Stimulated activated memory B cell treated with anti-CD40 and anti-IgM and Interleukin-4, amounts not matched to agents 10 μg/mL and 1 μg/mL and 100 μg/mL, for 72 hours (primary cell): ENCODE measurements around the gene TESK2.
"Not testable (repeated sequence)": the region's sequence is repeated elsewhere in the genome, so short reads cannot be mapped to it uniquely, and the experiment has no call there.

ENCODE experiments used
- ATAC-seq: fragments of 150-1000 bp; cut with Tn5 transposase; 2 replicates; pipeline ENCODE4 v1.10.0; 2021
- H3K27ac Mint-ChIP-seq: one replicate; pipeline ENCODE4 v1.8.0; 2022; ENCODE audit warnings: mild to moderate bottlenecking, mixed read lengths
- H3K27me3 Mint-ChIP-seq: one replicate; pipeline ENCODE4 v1.8.0; 2022; ENCODE audit warnings: mixed read lengths
- H3K36me3 Mint-ChIP-seq: one replicate; pipeline ENCODE4 v1.8.0; 2022; ENCODE audit warnings: mixed read lengths
- H3K4me1 Mint-ChIP-seq: one replicate; pipeline ENCODE4 v1.8.0; 2022; ENCODE audit warnings: mixed read lengths
- H3K4me3 Mint-ChIP-seq: one replicate; pipeline ENCODE4 v1.8.0; 2022; ENCODE audit warnings: mild to moderate bottlenecking, moderate library complexity, mixed read lengths
- H3K9me3 Mint-ChIP-seq: one replicate; pipeline ENCODE4 v1.8.0; 2022; ENCODE audit warnings: mixed read lengths

Gene TESK2

GRCh38 chr1:45492691-45493090, 1.7 kb upstream of the TESK2 start:
- H3K4me3 Mint-ChIP-seq, result no peak overlapping the region
- ATAC-seq, result no peak

GRCh38 chr1:45491487-45492260, 711 bp upstream of the TESK2 start:
- H3K27me3 Mint-ChIP-seq, result no peaks in the 10 kb centered on the region
- H3K4me3 Mint-ChIP-seq, result no peak overlapping the region
- no peak for ATAC-seq
- no peaks in the 10 kb centered on the region for H3K9me3 Mint-ChIP-seq
- no peak overlapping the region for H3K27ac Mint-ChIP-seq
- H3K4me1 Mint-ChIP-seq, result peaks cover 7% of the 10 kb centered on the region
- peaks cover 14% of the 10 kb centered on the region for H3K36me3 Mint-ChIP-seq

More at GRCh38 chr1:45492691-45493090, 1.7 kb upstream of the TESK2 start:
- Mint-ChIP-seq H3K4me1 (peaks cover 7% of the 10 kb centered on the region), H3K27ac (no peak overlapping the region), H3K27me3 (no peaks in the 10 kb centered on the region), H3K9me3 (no peaks in the 10 kb centered on the region), H3K36me3 (peaks cover 14% of the 10 kb centered on the region)

- H3K27ac Mint-ChIP-seq, result no peak overlapping the region
- no peaks in the 10 kb centered on the region for H3K27me3 Mint-ChIP-seq
- H3K9me3 Mint-ChIP-seq, result no peaks in the 10 kb centered on the region
- H3K36me3 Mint-ChIP-seq, result peaks cover 5% of the 10 kb centered on the region
- ATAC-seq, result no peak
- H3K4me3 Mint-ChIP-seq, result no peak overlapping the region
- peaks cover 7% of the 10 kb centered on the region for H3K4me1 Mint-ChIP-seq
Measured at GRCh38 chr1:45490121-45490625, 790 bp downstream of the TESK2 start.

GRCh38 chr1:45489379-45489778, 1.6 kb downstream of the TESK2 start:
- H3K27me3 Mint-ChIP-seq, H3K4me1 Mint-ChIP-seq, H3K4me3 Mint-ChIP-seq, H3K36me3 Mint-ChIP-seq, H3K9me3 Mint-ChIP-seq, ATAC-seq, H3K27ac Mint-ChIP-seq: not testable (repeated sequence)

DNA sequence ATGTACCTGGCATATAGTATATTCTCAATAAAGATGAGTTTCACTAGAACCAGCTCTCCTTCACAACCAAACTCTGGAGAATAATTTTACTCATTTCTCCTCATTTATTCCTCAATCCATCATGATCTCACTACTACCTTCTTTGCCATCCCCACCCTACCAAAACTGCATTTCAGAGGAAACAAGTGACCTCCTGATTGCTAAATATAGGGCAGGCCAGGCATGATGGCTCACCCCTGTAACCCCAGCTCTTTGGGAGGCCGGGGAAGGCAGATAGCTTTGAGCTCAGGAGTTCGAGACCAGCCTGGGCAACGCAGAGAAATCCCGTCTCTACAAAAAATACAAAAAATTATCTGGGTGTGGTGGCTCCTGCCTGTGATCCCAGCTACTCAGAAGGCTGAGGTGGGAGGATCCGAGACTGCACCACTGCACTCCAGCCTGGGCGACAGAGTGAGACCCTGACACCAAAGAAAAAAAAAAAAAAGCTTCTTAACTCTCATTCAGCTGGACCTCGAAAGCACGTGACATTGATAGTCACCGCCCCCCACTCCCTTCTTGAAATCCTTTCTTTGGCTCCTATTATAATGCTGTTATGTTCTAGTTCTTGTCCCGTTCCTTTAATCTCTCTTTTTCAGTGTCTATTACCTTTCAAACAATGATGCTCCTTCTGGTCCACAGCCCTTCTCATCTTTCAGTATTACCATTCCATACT, 2.1 kb downstream of the TESK2 start:
- ATAC-seq, result no peak
- no peak overlapping the region for H3K27ac Mint-ChIP-seq
- H3K4me1 Mint-ChIP-seq, result peaks cover 7% of the 10 kb centered on the region
- H3K36me3 Mint-ChIP-seq, result peaks cover 5% of the 10 kb centered on the region
- no peaks in the 10 kb centered on the region for H3K27me3 Mint-ChIP-seq
- no peak overlapping the region for H3K4me3 Mint-ChIP-seq
- no peaks in the 10 kb centered on the region for H3K9me3 Mint-ChIP-seq

DNA sequence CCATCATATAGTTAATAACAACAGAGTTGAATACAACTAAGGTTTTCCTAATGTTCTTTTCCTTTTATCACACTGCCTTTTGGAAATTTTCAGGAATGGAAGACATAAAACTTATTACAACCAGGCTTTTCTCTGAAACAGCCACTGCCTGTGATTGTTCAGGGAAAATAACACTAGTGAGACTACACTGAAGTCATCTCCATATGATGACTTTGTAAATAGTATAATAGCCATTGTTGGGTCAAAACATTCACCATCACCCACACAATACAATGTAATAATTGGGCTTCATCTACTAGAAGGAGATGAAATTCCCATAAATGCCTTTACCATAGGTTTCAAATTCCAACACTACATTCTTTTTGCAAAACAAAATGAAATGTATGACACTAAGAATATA, 5.0 kb downstream of the TESK2 start:
- no peak overlapping the region for H3K4me3 Mint-ChIP-seq
- no peak overlapping the region for H3K27ac Mint-ChIP-seq
- H3K36me3 Mint-ChIP-seq, result peaks cover 14% of the 10 kb centered on the region
- H3K4me1 Mint-ChIP-seq, result no peaks in the 10 kb centered on the region
- H3K27me3 Mint-ChIP-seq, result no peaks in the 10 kb centered on the region
- ATAC-seq, result no peak
- no peaks in the 10 kb centered on the region for H3K9me3 Mint-ChIP-seq

GRCh38 chr1:45479039-45479748, 11.8 kb downstream of the TESK2 start:
- no peak overlapping the region for H3K4me3 Mint-ChIP-seq
- H3K4me1 Mint-ChIP-seq, result peaks cover 25% of the 10 kb centered on the region
- peaks cover 8% of the 10 kb centered on the region for H3K36me3 Mint-ChIP-seq
- no peaks in the 10 kb centered on the region for H3K27me3 Mint-ChIP-seq
- H3K27ac Mint-ChIP-seq, result no peak overlapping the region
- ATAC-seq, result no peak
- H3K9me3 Mint-ChIP-seq, result no peaks in the 10 kb centered on the region

- ATAC-seq, result no peak
- Mint-ChIP-seq H3K36me3 (peaks cover 3% of the 10 kb centered on the region), H3K4me3 (no peak overlapping the region), H3K27me3 (no peaks in the 10 kb centered on the region), H3K9me3 (no peaks in the 10 kb centered on the region), H3K27ac (no peak overlapping the region), H3K4me1 (peaks cover 30% of the 10 kb centered on the region)
Measured at GRCh38 chr1:45478121-45478814, 12.7 kb downstream of the TESK2 start.

DNA sequence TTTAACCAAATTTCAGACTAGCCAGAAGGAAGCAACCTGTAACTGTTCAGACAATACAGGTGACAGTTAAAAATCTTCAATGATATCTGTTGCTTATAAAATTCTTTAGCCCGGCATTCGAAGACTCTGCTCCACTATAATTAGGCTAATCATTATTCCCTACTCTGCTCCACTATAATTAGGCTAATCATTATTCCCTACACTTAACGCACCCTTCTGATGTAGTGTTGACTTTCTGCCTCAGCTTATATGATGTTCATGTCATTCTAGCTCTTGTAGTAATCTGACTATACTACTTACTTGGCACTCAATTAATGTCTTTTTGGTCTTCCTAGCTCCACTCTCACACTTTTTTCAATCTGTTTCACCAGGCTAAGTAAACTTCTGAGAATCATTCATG, 13.3 kb downstream of the TESK2 start:
- Mint-ChIP-seq H3K27me3 (no peaks in the 10 kb centered on the region), H3K9me3 (no peaks in the 10 kb centered on the region), H3K4me1 (peaks cover 36% of the 10 kb centered on the region), H3K4me3 (no peak overlapping the region), H3K27ac (no peak overlapping the region), H3K36me3 (no peaks in the 10 kb centered on the region)
- ATAC-seq, result no peak

DNA sequence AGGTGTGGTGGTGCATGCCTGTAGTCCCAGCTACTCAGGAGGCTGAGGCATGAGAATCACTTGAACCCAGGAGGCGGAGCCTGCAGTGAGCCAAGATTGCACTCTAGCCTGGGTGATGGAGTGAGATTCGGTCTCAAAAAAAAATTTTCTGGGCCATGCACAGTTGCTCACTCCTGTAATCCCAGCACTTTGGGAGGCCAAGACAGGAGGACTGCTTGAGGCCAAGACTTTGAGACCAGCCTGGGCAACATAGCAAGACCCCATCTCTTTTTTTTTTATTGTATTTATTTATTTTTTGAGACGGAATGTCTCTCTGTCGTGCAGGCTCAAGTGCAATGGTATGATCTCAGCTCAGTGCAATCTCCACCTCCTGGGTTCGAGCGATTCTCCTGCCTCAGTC, 16.8 kb downstream of the TESK2 start:
- not testable (repeated sequence) for ATAC-seq, H3K36me3 Mint-ChIP-seq, H3K4me3 Mint-ChIP-seq, H3K27ac Mint-ChIP-seq, H3K27me3 Mint-ChIP-seq, H3K9me3 Mint-ChIP-seq
- H3K4me1 Mint-ChIP-seq, result peaks cover 55% of the 10 kb centered on the region

- ATAC-seq, result peak; percentile 53
- Mint-ChIP-seq H3K4me1 (peaks cover 49% of the 10 kb centered on the region), H3K9me3 (no peaks in the 10 kb centered on the region), H3K36me3 (no peaks in the 10 kb centered on the region), H3K27ac (no peak overlapping the region), H3K4me3 (peak overlapping the region; percentile 5), H3K27me3 (no peaks in the 10 kb centered on the region)
Measured at GRCh38 chr1:45473302-45473701, 17.7 kb downstream of the TESK2 start.

DNA sequence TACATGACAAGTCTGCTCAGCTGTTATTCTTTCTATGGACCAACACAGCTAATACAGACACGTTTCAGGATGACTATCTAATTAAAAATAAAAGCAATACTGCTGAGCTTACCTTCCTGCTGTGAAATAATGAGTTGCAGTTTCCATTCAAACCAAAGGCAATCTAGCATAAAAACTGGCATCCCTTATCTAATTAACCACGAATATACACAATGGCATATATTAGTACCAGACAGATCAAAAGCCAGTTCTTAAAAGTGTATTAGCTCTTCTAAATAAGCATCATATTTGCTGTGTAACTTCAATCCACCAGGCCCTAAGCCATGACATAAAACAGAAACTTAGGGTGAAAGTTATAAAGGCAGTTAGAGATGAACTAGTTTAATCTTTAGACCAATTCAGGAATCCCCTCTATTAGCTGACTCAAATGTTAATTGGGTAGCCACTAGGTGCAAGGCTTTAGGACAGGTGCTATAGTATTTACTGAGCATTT, 20.6 kb downstream of the TESK2 start:
- H3K9me3 Mint-ChIP-seq, result no peaks in the 10 kb centered on the region
- peaks cover 49% of the 10 kb centered on the region for H3K4me1 Mint-ChIP-seq
- no peak overlapping the region for H3K4me3 Mint-ChIP-seq
- no peak overlapping the region for H3K27ac Mint-ChIP-seq
- no peaks in the 10 kb centered on the region for H3K36me3 Mint-ChIP-seq
- no peaks in the 10 kb centered on the region for H3K27me3 Mint-ChIP-seq
- ATAC-seq, result peak; percentile 34

- Mint-ChIP-seq H3K4me1 (peaks cover 31% of the 10 kb centered on the region), H3K4me3 (peak overlapping the region; percentile 26)
- H3K9me3 Mint-ChIP-seq, H3K36me3 Mint-ChIP-seq, H3K27ac Mint-ChIP-seq, H3K27me3 Mint-ChIP-seq: not testable (repeated sequence)
- ATAC-seq, result peak; percentile 82
Measured at GRCh38 chr1:45467353-45467752, 23.6 kb downstream of the TESK2 start.

DNA sequence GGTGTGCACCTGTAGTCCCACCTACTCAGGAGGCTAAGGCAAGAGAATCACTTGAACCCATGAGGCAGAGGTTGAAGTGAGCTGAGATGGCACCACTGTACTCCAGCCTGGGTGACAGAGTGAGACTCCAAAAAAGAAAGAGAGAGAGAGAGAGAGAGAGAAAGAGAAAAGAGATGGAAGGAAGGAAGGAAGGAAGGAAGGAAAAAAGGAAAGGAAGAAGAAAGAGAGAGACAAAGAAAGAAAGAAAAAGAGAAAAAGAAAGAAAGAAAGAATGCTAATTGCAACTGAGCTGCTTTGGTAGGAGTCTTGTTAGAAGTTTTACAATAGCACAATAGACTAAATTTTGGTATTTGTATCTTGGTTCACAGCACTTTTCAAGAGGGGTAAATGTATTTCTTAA, 25.7 kb downstream of the TESK2 start:
- Mint-ChIP-seq H3K9me3 (no peaks in the 10 kb centered on the region), H3K36me3 (peaks cover 7% of the 10 kb centered on the region), H3K27me3 (no peaks in the 10 kb centered on the region), H3K4me3 (no peak overlapping the region), H3K4me1 (peaks cover 25% of the 10 kb centered on the region), H3K27ac (no peak overlapping the region)
- ATAC-seq, result no peak

DNA sequence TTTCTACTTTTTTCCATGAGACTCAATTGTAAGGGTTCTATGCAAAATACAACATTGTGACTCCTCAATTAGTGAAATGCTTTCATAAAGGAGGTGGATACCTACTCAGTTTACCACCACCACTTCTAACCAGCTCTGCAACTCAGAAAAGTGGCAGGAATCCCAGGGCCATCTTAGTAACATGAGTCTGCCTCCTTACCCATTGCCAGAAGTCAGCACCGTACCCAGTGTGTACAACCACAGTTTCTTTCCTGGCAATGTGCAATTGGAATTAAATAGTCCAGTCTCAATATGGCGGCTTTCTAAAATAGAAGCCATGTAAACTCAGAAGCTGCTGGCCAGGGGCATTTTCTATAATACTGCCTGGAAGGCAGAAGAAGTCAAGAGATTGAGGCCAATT, 32.1 kb downstream of the TESK2 start:
- H3K27me3 Mint-ChIP-seq, result no peaks in the 10 kb centered on the region
- peaks cover 17% of the 10 kb centered on the region for H3K36me3 Mint-ChIP-seq
- H3K27ac Mint-ChIP-seq, result no peak overlapping the region
- peaks cover 19% of the 10 kb centered on the region for H3K4me1 Mint-ChIP-seq
- H3K4me3 Mint-ChIP-seq, result no peak overlapping the region
- no peak for ATAC-seq
- no peaks in the 10 kb centered on the region for H3K9me3 Mint-ChIP-seq
